Trophoblast cell (in vitro differentiated cells and primary cell): ENCODE measurements around the gene SLC35F5.
A peak's percentile ranks its signal among the peaks of the same experiment; 100 is the strongest.

Experiments
- DNase-seq, 2 donors: peaks; one replicate each; pipeline ENCODE4 v3.0.0-alpha.2; 2016
- H2AFZ ChIP-seq: 2 replicates; pipeline ENCODE4 v1.6.1; 2013; ENCODE audit warnings: low read length, moderate library complexity, mild to moderate bottlenecking; ENCODE audit not compliant: insufficient read depth, poor library complexity
- H2AK5ac ChIP-seq: 2 replicates; pipeline ENCODE4 v1.6.1; 2013; ENCODE audit warnings: mild to moderate bottlenecking, low read length
- H2BK120ac ChIP-seq: 2 replicates; pipeline ENCODE4 v1.6.1; 2013; ENCODE audit warnings: low read length, mild to moderate bottlenecking, moderate library complexity; ENCODE audit not compliant: insufficient read depth, poor library complexity
- H2BK12ac ChIP-seq: 2 replicates; pipeline ENCODE4 v1.6.1; 2013; ENCODE audit warnings: mild to moderate bottlenecking, low read length, moderate library complexity
- H2BK5ac ChIP-seq: 2 replicates; pipeline ENCODE4 v1.6.1; 2013; ENCODE audit warnings: low read length, low read depth, moderate library complexity, mild to moderate bottlenecking; ENCODE audit not compliant: poor library complexity
- H3K14ac ChIP-seq: 2 replicates; pipeline ENCODE4 v1.6.1; 2013; ENCODE audit warnings: mild to moderate bottlenecking, low read length
- H3K18ac ChIP-seq: 2 replicates; pipeline ENCODE4 v1.6.1; 2013; ENCODE audit warnings: mild to moderate bottlenecking, low read length
- H3K23ac ChIP-seq: 2 replicates; pipeline ENCODE4 v1.6.1; 2013; ENCODE audit warnings: low read length
- H3K27ac ChIP-seq: 2 replicates; pipeline ENCODE4 v1.5.1; 2013; ENCODE audit warnings: low read depth, mild to moderate bottlenecking, inconsistent platforms, low read length, moderate library complexity
- H3K27me3 ChIP-seq: 2 replicates; pipeline ENCODE4 v1.6.1; 2013; ENCODE audit warnings: inconsistent platforms, mild to moderate bottlenecking, low read length, moderate library complexity; ENCODE audit not compliant: insufficient read depth
- H3K36me3 ChIP-seq, 2 experiments: 1 replicate in 1 of 2; 2 replicates in 1 of 2; pipeline ENCODE4 v1.6.1; 2013; ENCODE audit warnings: low read length in 2 of 2, mild to moderate bottlenecking in 2 of 2, moderate library complexity in 1 of 2; ENCODE audit not compliant: insufficient read depth in 2 of 2, control insufficient read depth in 1 of 2
- H3K4ac ChIP-seq: 2 replicates; pipeline ENCODE4 v1.6.1; 2013; ENCODE audit warnings: low read depth, mild to moderate bottlenecking, low read length, moderate library complexity
- H3K4me1 ChIP-seq, 2 experiments: 1 replicate in 1 of 2; 2 replicates in 1 of 2; pipeline ENCODE4 v1.6.1; 2013; ENCODE audit warnings: low read length in 2 of 2, mild to moderate bottlenecking in 2 of 2, moderate library complexity in 1 of 2; ENCODE audit not compliant: insufficient read depth in 2 of 2, control insufficient read depth in 1 of 2
- H3K4me2 ChIP-seq: 2 replicates; pipeline ENCODE4 v1.6.1; 2013; ENCODE audit warnings: inconsistent platforms, mild to moderate bottlenecking, low read length, moderate library complexity
- H3K4me3 ChIP-seq: 2 replicates; pipeline ENCODE4 v1.5.1; 2013; ENCODE audit warnings: mild to moderate bottlenecking, low read depth, low read length, inconsistent platforms
- H3K79me1 ChIP-seq: one replicate; pipeline ENCODE4 v1.6.1; 2013; ENCODE audit warnings: low read length
- H3K79me2 ChIP-seq: 2 replicates; pipeline ENCODE4 v1.6.1; 2013; ENCODE audit warnings: low read length, mild to moderate bottlenecking; ENCODE audit not compliant: control insufficient read depth, insufficient read depth, poor library complexity
- H3K9ac ChIP-seq: 2 replicates; pipeline ENCODE4 v1.6.1; 2013; ENCODE audit warnings: mild to moderate bottlenecking, low read length
- H3K9me3 ChIP-seq: 2 replicates; pipeline ENCODE4 v1.6.1; 2013; ENCODE audit warnings: low read depth, mild to moderate bottlenecking, control low read depth, inconsistent platforms, low read length; ENCODE audit not compliant: insufficient read depth
- H4K12ac ChIP-seq: 2 replicates; pipeline ENCODE4 v1.6.1; 2013; ENCODE audit warnings: low read depth, mild to moderate bottlenecking, low read length, moderate library complexity
- H4K8ac ChIP-seq: 2 replicates; pipeline ENCODE4 v1.6.1; 2013; ENCODE audit warnings: low read depth, mild to moderate bottlenecking, low read length, moderate library complexity
- H4K91ac ChIP-seq: one replicate; pipeline ENCODE4 v1.6.1; 2013; ENCODE audit warnings: low read depth, mild to moderate bottlenecking, low read length, moderate library complexity
- WGBS: extraction: QIAGEN DNeasy Blood & Tissue Kit; methylation state at CpG from one replicate; pipeline ENCODE4 v1.1.7; 2013; ENCODE audit warnings: missing lambda C conversion rate; ENCODE audit not compliant: insufficient read length, insufficient coverage; ENCODE audit errors: extremely low coverage; 5-methylcytosine and 5-hydroxymethylcytosine counted together

Gene SLC35F5

DNA sequence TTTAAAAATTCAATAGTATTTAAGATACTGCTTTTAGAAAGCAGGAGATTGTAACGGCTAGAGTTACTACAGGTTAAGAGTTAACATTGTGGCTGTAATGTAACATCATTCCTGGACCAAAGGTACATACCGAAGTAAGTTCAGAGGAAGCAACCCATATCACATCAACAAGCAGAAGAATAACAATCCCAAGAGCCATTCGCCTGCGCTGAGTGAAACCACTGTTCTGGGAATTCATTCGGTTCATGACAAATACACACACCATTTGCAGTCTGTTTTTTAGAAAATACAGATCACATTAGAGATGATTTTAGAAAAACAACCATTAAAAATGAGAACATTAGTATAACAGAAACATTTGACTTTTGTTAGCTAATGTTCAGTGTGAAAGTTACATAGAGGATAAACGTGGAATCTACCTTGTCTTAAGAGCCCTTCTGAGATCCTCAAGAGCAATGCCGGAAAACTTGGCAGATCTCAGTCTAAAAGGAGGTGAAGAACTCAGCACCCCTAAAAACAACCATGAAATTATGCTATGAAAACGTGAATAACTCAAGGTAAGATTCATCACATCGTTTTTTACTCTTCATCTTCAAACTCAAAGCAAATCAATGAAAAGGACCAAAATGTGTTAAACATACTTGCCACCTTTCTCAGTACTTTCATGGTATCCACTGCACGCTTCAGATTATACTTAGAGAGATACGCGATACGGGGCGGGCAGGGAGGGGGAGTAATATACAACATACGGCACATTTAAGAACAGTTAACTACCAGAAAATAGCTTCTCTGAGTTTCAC is 1.2 kb downstream of the SLC35F5 start:
- Histone ChIP-seq H3K4me1 (no peaks in the 10 kb centered on the region), H3K79me2 (peaks cover 6% of the 10 kb centered on the region), H3K4me2 (peak overlapping the region; percentile 72), H2AK5ac (no peak overlapping the region), H2AFZ (no peak overlapping the region), H3K4ac (no peak overlapping the region), H3K9ac (no peak overlapping the region), H3K23ac (no peak overlapping the region), H4K8ac (no peak overlapping the region), H3K79me1 (peaks cover 8% of the 10 kb centered on the region), H3K4me3 (no peak overlapping the region), H4K12ac (no peak overlapping the region), H3K27ac (no peak overlapping the region), H4K91ac (no peak overlapping the region), H2BK12ac (no peak overlapping the region), H3K27me3 (no peaks in the 10 kb centered on the region), H3K14ac (no peak overlapping the region), H2BK120ac (no peak overlapping the region), H3K18ac (no peak overlapping the region), H3K36me3 (peaks cover 4 to 8% of the 10 kb centered on the region in 2 experiments), H3K9me3 (no peaks in the 10 kb centered on the region), H2BK5ac (no peak overlapping the region)
- DNase-seq: peak in 1 of 2 donors; percentile 45
- WGBS: no CpG with 5 or more reads among the region's 15 CpGs

DNA sequence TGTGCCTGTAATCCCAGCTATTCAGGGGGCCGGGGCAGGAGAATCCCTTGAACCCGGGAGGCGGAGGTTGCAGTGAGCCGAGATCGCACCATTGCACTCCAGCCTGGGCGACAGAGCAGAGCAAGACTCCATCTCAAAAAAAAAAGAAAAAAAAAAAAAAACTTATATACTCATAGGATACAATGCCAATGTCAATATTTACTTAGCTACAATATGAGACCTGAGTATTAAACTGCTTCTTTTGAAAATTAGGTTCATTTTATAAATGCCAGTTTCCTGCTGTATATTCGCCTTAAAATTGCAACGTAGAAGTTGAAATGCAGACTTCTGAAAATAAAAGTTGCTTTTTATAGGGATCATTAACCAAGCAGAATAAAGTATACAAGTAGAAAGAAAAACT is 2.3 kb downstream of the SLC35F5 start:
- no peak overlapping the region for H4K8ac ChIP-seq
- peaks cover 5 to 9% of the 10 kb centered on the region in 2 experiments for H3K36me3 ChIP-seq
- H2BK5ac ChIP-seq: no peak overlapping the region
- H3K4me2 ChIP-seq: no peak overlapping the region
- H3K27me3 ChIP-seq: no peaks in the 10 kb centered on the region
- no peak overlapping the region for H2AFZ ChIP-seq
- no peak overlapping the region for H3K4ac ChIP-seq
- H3K14ac ChIP-seq: no peak overlapping the region
- no peak overlapping the region for H3K27ac ChIP-seq
- H3K79me1 ChIP-seq: peaks cover 8% of the 10 kb centered on the region
- no peak overlapping the region for H3K23ac ChIP-seq
- H2BK12ac ChIP-seq: no peak overlapping the region
- no peak overlapping the region for H3K18ac ChIP-seq
- no peaks in the 10 kb centered on the region for H3K4me1 ChIP-seq
- no peak overlapping the region for H4K12ac ChIP-seq
- no peak for DNase-seq
- no CpG with 5 or more reads among the region's 8 CpGs for WGBS
- no peak overlapping the region for H2BK120ac ChIP-seq
- H3K4me3 ChIP-seq: no peak overlapping the region
- peaks cover 6% of the 10 kb centered on the region for H3K79me2 ChIP-seq
- H2AK5ac ChIP-seq: no peak overlapping the region
- H4K91ac ChIP-seq: no peak overlapping the region
- no peak overlapping the region for H3K9ac ChIP-seq
- no peaks in the 10 kb centered on the region for H3K9me3 ChIP-seq

DNA sequence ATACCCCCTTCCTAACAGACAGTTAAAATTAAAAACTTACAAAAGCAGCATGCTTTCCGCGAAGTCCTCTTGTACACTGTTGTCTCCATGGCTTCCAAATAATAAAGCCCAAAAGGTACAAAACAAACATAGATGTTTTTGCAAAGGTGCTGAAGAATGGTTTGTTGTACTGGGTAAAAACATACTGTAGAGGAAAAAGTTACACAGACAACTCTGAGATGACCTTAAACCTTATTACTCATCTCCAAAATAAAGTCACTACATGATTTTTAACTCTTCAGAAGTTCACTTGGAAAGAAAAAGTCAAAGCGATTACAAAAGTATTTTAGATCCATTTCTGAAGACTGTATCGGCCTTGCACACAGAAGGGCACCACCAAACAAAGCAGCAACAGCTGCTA is 6.1 kb downstream of the SLC35F5 start:
- Histone ChIP-seq H3K27me3 (no peaks in the 10 kb centered on the region), H3K9me3 (no peaks in the 10 kb centered on the region), H4K8ac (no peak overlapping the region), H2BK5ac (no peak overlapping the region), H3K27ac (no peak overlapping the region), H3K14ac (no peak overlapping the region), H3K23ac (no peak overlapping the region), H2AFZ (no peak overlapping the region), H2AK5ac (no peak overlapping the region), H3K18ac (no peak overlapping the region), H3K4me1 (no peaks in the 10 kb centered on the region), H3K79me2 (no peaks in the 10 kb centered on the region), H4K91ac (no peak overlapping the region), H3K4ac (no peak overlapping the region), H4K12ac (no peak overlapping the region), H3K4me3 (no peak overlapping the region), H3K36me3 (peaks cover 16 to 18% of the 10 kb centered on the region in 2 experiments), H2BK12ac (no peak overlapping the region), H3K79me1 (no peaks in the 10 kb centered on the region), H2BK120ac (no peak overlapping the region), H3K9ac (no peak overlapping the region), H3K4me2 (no peak overlapping the region)
- no CpG with 5 or more reads among the region's 4 CpGs for WGBS
- DNase-seq: no peak

DNA sequence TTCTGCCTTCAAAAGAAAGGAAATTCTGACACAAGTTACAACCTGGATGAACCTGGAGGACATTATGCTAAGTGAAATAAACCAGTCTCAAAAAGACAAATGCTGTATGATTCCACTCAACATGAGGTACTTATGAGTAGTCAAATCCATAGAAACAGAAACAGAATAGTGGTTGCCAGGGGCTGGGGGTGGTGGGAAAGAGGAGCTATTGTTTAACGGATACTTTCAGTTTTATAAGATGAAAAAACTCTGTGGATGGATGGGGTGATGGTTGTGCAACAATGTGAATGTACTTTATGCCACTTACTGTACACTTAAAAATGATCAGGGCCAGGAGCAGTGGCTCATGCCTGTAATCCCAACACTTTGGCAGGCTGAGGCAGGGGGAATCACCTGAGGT is 15.4 kb downstream of the SLC35F5 start:
- no peak overlapping the region for H2AK5ac ChIP-seq
- no peak for DNase-seq
- H3K9ac ChIP-seq: no peak overlapping the region
- WGBS: no CpG with 5 or more reads among the region's 1 CpG
- no peak overlapping the region for H2BK12ac ChIP-seq
- no peak overlapping the region for H2BK5ac ChIP-seq
- no peak overlapping the region for H3K27ac ChIP-seq
- H3K14ac ChIP-seq: no peak overlapping the region
- no peak overlapping the region for H3K4ac ChIP-seq
- H4K8ac ChIP-seq: no peak overlapping the region
- H3K79me2 ChIP-seq: no peaks in the 10 kb centered on the region
- no peak overlapping the region for H2AFZ ChIP-seq
- no peak overlapping the region for H3K18ac ChIP-seq
- no peak overlapping the region for H3K23ac ChIP-seq
- no peak overlapping the region for H2BK120ac ChIP-seq
- H3K27me3 ChIP-seq: no peaks in the 10 kb centered on the region
- H3K4me2 ChIP-seq: no peak overlapping the region
- H4K12ac ChIP-seq: no peak overlapping the region
- H3K36me3 ChIP-seq: peaks cover 6 to 9% of the 10 kb centered on the region in 2 experiments
- no peaks in the 10 kb centered on the region for H3K79me1 ChIP-seq
- H3K9me3 ChIP-seq: no peaks in the 10 kb centered on the region
- H3K4me3 ChIP-seq: no peak overlapping the region
- no peaks in the 10 kb centered on the region for H3K4me1 ChIP-seq
- H4K91ac ChIP-seq: no peak overlapping the region
